Endothelial cell of umbilical vein (primary cell): ENCODE results near the gene SEMA6A. TPM values are rescaled to one million over a fixed set of nuclear protein-coding genes. Genes with fewer than 3 reads are reported as not detected.

Experiments used
- BruUV-seq: library from RNA; stranded (reverse); fragments of 400-500 nt; replicated peaks from 2 replicates; lab custom pipeline; 2021; lab: Mats Ljungman, UMichigan
- CTCF ChIA-PET: fragments of 300-600, 350-600 bp; sonication (Branson Sonifier 250); formaldehyde crosslinking; loops from one replicate; lab custom pipeline; 2021; ENCODE audit warnings: antibody characterized with exemption, inconsistent platforms; lab: Charles Lee
- POLR2A ChIA-PET: fragments of 300-600, 350-600 bp; sonication (Branson Sonifier 250); formaldehyde crosslinking; loops from one replicate; lab custom pipeline; 2021; ENCODE audit warnings: antibody characterized with exemption, inconsistent platforms; lab: Charles Lee
- DNase-seq: peaks from one replicate; pipeline ENCODE4 v3.0.0-alpha.2; 2011; ENCODE audit warnings: low read depth, low spot score
- FAIRE-seq: peaks from 2 replicates; lab custom pipeline; 2011; peaks lifted over from hg19 to GRCh38; lab: Jason Lieb, UNC
- H2AFZ ChIP-seq: 2 replicates; pipeline ENCODE4 v1.6.0; 2012; ENCODE audit warnings: low read depth, low read length, control low read depth, inconsistent platforms
- H3K27ac ChIP-seq: 2 replicates; pipeline ENCODE4 v1.5.1; 2011; ENCODE audit warnings: low read depth, mild to moderate bottlenecking, control low read depth, low read length, moderate library complexity; ENCODE audit not compliant: insufficient read depth
- H3K27me3 ChIP-seq, 2 experiments: 2 replicates each; pipeline versions ENCODE4 v1.6.0 to v1.6.1; 2011; ENCODE audit warnings: low read length in 2 of 2, mixed read lengths in 1 of 2; ENCODE audit not compliant: control insufficient read depth in 2 of 2, insufficient read depth in 2 of 2
- H3K36me3 ChIP-seq, 2 experiments: 2 replicates in 1 of 2; 3 replicates in 1 of 2; pipeline ENCODE4 v1.5.1; 2011; ENCODE audit warnings: low read length in 2 of 2, mild to moderate bottlenecking in 1 of 2, moderate library complexity in 1 of 2; ENCODE audit not compliant: control insufficient read depth in 2 of 2, insufficient read depth in 2 of 2; ENCODE audit errors: extremely low read depth in 1 of 2
- H3K4me1 ChIP-seq: 3 replicates; pipeline ENCODE4 v1.5.1; 2011; ENCODE audit warnings: mild to moderate bottlenecking, low read length; ENCODE audit not compliant: control insufficient read depth, insufficient read depth; ENCODE audit errors: extremely low read depth
- H3K4me2 ChIP-seq: 2 replicates; pipeline ENCODE4 v1.6.1; 2011; ENCODE audit warnings: low read length, control low read depth, mixed read lengths; ENCODE audit not compliant: insufficient read depth
- H3K4me3 ChIP-seq, 3 experiments: fragments of 200-600 bp in 1 of 3; sonication (generic), shearing (Covaris generic) in 1 of 3; replicated peaks in 1 of 3; 2 replicates each; pipeline ENCODE4 v1.5.1; 2011 to 2016; ENCODE audit warnings: control low read depth in 3 of 3, low read length in 3 of 3, mild to moderate bottlenecking in 2 of 3, inconsistent platforms in 1 of 3, low read depth in 1 of 3, moderate library complexity in 1 of 3; ENCODE audit not compliant: insufficient read depth in 1 of 3
- H3K79me2 ChIP-seq: 2 replicates; pipeline ENCODE4 v1.6.0; 2012; ENCODE audit warnings: low read length, inconsistent platforms; ENCODE audit not compliant: control insufficient read depth, insufficient read depth
- H3K9ac ChIP-seq: replicated peaks from 2 replicates; pipeline ENCODE3; 2011; ENCODE audit warnings: low read length, control low read depth; ENCODE audit not compliant: insufficient read depth; ENCODE audit errors: extremely low read depth
- H3K9me1 ChIP-seq: replicated peaks from 3 replicates; pipeline ENCODE4 v1.6.0; 2011; ENCODE audit warnings: mild to moderate bottlenecking, low read length; ENCODE audit not compliant: control insufficient read depth, insufficient read depth; ENCODE audit errors: extremely low read depth
- H3K9me3 ChIP-seq: replicated peaks from 2 replicates; pipeline ENCODE4 v1.5.1; 2012; ENCODE audit warnings: low read length, inconsistent platforms; ENCODE audit not compliant: control insufficient read depth, insufficient read depth
- H4K20me1 ChIP-seq: replicated peaks from 2 replicates; pipeline ENCODE3; 2011; ENCODE audit warnings: mild to moderate bottlenecking, low read length; ENCODE audit not compliant: control insufficient read depth, insufficient read depth; ENCODE audit errors: extremely low read depth
- CTCF ChIP-seq, 2 donors: IDR thresholded peaks; 1 replicate in 1 of 2; 2 replicates in 1 of 2; pipeline ENCODE4 v1.5.1; 2011; ENCODE audit warnings: low read length in 2 of 2, mild to moderate bottlenecking in 2 of 2, moderate library complexity in 2 of 2, control low read depth in 1 of 2, inconsistent platforms in 1 of 2, low read depth in 1 of 2; ENCODE audit not compliant: insufficient read depth in 1 of 2; ENCODE audit errors: extremely low read depth in 1 of 2
- EZH2 ChIP-seq: IDR thresholded peaks from 2 replicates; pipeline ENCODE4 v1.6.1; 2012; ENCODE audit warnings: borderline replicate concordance, low read depth, mild to moderate bottlenecking, moderate library complexity, low read length, inconsistent platforms; ENCODE audit not compliant: severe bottlenecking
- FOS ChIP-seq: IDR thresholded peaks from 2 replicates; pipeline ENCODE4 v1.6.1; 2011; ENCODE audit warnings: mild to moderate bottlenecking, low read length, moderate library complexity, borderline replicate concordance; ENCODE audit not compliant: insufficient read depth
- GATA2 ChIP-seq: IDR thresholded peaks from 2 replicates; pipeline ENCODE4 v1.7.0; 2011; ENCODE audit warnings: low read depth, mild to moderate bottlenecking, moderate library complexity, mixed read lengths, low read length; ENCODE audit not compliant: insufficient read length, insufficient read depth
- JUN ChIP-seq: IDR thresholded peaks from 2 replicates; pipeline ENCODE4 v1.6.1; 2011; ENCODE audit warnings: borderline replicate concordance, low read depth; ENCODE audit not compliant: insufficient read length, insufficient read depth
- MAX ChIP-seq: IDR thresholded peaks from 2 replicates; pipeline ENCODE4 v1.6.1; 2011; ENCODE audit not compliant: insufficient read depth, insufficient read length
- MYC ChIP-seq: IDR thresholded peaks from one replicate; pipeline ENCODE4 v1.6.1; 2011; ENCODE audit warnings: mild to moderate bottlenecking, low read depth, low read length
- POLR2A ChIP-seq: IDR thresholded peaks from 2 replicates; pipeline ENCODE4 v1.6.1; 2012; ENCODE audit warnings: low read depth, mild to moderate bottlenecking, control low read depth, low read length
- POLR2AphosphoS5 ChIP-seq: IDR thresholded peaks from 2 replicates; pipeline ENCODE4 v1.6.1; 2012; ENCODE audit warnings: low read depth, mild to moderate bottlenecking, control low read depth, low read length, moderate library complexity; ENCODE audit not compliant: insufficient read depth
- dilution Hi-C: fragments of 300-500 bp; cut with MboI; formaldehyde crosslinking; loops from one replicate; pipeline ENCODE4 v1.15.0; 2019; ENCODE audit warnings: low sequenced_read_pairs; ENCODE audit not compliant: extremely low pct_ligation_motif_present
- intact Hi-C: fragments of 100-400 bp; cut with micrococcal nuclease; formaldehyde crosslinking; loops from one replicate; pipeline ENCODE4 v1.10.0; 2022
- polyA plus RNA-seq, 4 experiments: library from polyadenylated mRNA; depleted of rRNA in 3 of 4; stranded (reverse) in 3 of 4; unstranded in 1 of 4; fragments of >200 nt; gene quantifications; 2 replicates each; pipeline versions ENCODE4 v1.2.1 to v1.2.3, GENCODE V29; 2011 to 2012; ENCODE audit warnings: missing spikeins in 1 of 4
- total RNA-seq: library from RNA; stranded (reverse); gene quantifications from 2 replicates; pipeline ENCODE4 v1.2.3, GENCODE V29; 2021

SEMA6A gene
- total and polyA plus RNA-seq, 2 donors (not counting 3 experiments of a cell fraction or from before 2014, with no cell fraction given), result 0.43 to 1.5 TPM

DNA sequence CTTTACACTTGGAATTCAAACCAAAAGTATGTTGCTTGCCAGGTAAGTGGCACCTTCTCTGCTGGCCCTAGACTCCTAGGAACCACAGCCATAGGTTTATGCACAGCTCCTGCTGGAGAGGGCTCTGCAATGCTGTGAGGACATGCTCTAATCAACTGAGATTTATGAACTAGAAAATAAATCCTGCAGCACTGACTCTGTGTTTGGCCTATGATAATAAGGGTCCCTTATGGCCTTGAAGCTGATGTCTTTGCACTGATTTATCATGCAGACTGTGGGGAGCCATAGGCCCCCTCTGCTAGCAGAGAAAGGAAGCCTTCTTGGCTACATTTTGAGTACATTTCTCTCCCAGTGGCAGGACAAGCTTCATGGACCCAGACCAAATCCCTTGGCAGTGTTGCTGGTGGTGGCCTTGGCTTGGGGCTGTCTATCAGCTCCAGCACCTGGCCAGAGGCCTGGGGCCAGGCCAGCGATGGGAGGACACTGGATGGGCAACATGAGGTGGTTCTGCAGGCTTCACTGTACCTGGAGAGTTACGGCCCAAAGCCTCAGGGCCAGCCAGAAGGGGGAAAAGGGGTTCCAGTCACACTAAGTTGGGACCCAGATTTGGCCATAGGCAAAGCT lies 178.0 kb downstream of the SEMA6A start:
- intact Hi-C loops (no loop called here), dilution Hi-C loops (no loop called here)
- Histone ChIP-seq H3K4me2 (no peak overlapping the region), H3K4me1 (no peaks in the 10 kb centered on the region), H3K4me3 (no peak overlapping the region), H3K9me3 (no peaks in the 10 kb centered on the region), H2AFZ (no peak overlapping the region), H3K9me1 (no peaks in the 10 kb centered on the region), H3K9ac (no peak overlapping the region), H3K27ac (no peak overlapping the region), H3K79me2 (no peaks in the 10 kb centered on the region), H3K27me3 (no peaks in the 10 kb centered on the region), H3K36me3 (no peaks in the 10 kb centered on the region), H4K20me1 (no peaks in the 10 kb centered on the region)
- FAIRE-seq, result no peak
- DNase-seq, result no peak
- no TSS peak for BruUV-seq
- ChIA-PET POLR2A (no interaction called here), CTCF (interaction anchor here (1.0 to 1.1 kb wide), 2 partner anchors 8 to 14 kb away, joined by 3 read pairs; no protein-coding TSS in a partner anchor)
- TF ChIP-seq POLR2A (no peak), EZH2 (no peak), MYC (no peak), FOS (no peak), MAX (no peak), JUN (no peak), GATA2 (no peak), CTCF (IDR thresholded peaks at IDR 0.05; ENCODE audit: extremely low read depth in 1 of 2, insufficient read depth in 1 of 2, low read depth in 1 of 2, low read length in 2 of 2) (no peak), POLR2AphosphoS5 (no peak)
